Activated CD8-positive, alpha-beta memory T cell treated with anti-CD3 and anti-CD28 coated beads, Interleukin-2, amount 50 U/mL, for 48 hours (primary cell): Measurements from ENCODE around the gene PNMA6E.
"Not testable (repeated sequence)": the region's sequence is repeated elsewhere in the genome, so short reads cannot be mapped to it uniquely, and the experiment has no call there.

Experiments
- DNase-seq: peaks from one replicate; pipeline ENCODE4 v3.0.0-alpha.2; 2020

Gene PNMA6E

GRCh38 chrX:153407736-153408135 is 6.6 kb upstream of the PNMA6E start:
- no peak for DNase-seq

DNA sequence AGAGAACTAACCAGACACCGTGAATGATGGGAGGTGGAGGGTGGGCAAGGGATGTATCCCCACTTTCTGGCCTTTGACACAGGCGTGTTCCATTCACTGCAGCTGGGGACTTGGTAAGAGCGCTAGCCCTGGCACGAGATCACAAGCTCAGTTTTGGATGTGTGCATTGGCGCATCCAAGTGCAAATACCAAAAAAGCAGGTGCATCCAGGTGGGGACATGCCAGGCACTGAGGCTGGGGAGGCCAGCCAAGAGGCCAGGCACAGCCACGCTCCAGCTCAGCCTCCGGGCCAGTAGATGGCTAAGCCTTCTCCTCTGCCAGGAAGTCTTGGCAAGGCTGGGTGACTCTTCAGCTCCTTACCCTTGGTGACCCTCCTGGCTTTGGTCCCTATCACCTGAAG is 5.8 kb upstream of the PNMA6E start:
- no peak for DNase-seq

DNA sequence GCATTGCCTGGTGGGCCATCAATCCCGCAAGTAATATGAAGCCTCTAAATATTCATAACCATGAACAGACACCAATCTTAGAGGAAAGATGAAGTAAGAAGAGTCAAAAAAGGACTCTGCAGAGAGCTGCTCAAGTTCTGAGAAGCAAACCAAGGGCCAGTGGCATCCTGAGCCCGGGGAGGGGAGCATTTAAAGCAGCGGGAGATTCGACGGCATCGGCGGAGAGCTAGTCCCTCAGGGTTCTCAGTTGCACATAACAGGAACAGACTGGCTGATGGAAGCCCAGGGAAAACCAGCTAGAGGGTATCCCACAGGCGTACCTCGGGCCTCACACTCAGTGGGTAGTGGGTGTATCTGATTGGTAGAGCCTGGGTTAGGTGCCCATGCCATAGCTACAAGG is 4.9 kb upstream of the PNMA6E start:
- DNase-seq = no peak

- DNase-seq = no peak
These were observed 4.3 kb upstream of the PNMA6E start for GRCh38 chrX:153405426-153405825.

DNA sequence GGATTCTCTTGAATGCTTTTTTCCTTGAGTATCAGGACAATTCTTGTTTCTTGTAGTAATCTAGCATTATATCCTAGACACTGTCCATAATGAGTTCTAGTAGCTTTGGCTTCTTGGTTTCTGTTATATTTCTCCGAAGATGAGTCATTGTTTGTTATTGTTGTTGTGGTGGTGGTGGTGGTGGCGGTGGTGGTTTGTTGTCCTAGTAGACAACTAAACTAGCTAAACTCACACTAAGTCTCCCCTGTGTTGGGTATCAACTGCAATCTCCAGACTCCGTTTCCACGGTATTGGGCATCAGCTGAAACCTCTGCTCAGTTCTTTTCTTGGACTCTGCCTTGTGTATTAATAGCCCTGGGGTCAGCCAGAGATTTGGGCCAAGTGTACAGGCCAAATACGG is 3.2 kb upstream of the PNMA6E start:
- not testable (repeated sequence) for DNase-seq

DNA sequence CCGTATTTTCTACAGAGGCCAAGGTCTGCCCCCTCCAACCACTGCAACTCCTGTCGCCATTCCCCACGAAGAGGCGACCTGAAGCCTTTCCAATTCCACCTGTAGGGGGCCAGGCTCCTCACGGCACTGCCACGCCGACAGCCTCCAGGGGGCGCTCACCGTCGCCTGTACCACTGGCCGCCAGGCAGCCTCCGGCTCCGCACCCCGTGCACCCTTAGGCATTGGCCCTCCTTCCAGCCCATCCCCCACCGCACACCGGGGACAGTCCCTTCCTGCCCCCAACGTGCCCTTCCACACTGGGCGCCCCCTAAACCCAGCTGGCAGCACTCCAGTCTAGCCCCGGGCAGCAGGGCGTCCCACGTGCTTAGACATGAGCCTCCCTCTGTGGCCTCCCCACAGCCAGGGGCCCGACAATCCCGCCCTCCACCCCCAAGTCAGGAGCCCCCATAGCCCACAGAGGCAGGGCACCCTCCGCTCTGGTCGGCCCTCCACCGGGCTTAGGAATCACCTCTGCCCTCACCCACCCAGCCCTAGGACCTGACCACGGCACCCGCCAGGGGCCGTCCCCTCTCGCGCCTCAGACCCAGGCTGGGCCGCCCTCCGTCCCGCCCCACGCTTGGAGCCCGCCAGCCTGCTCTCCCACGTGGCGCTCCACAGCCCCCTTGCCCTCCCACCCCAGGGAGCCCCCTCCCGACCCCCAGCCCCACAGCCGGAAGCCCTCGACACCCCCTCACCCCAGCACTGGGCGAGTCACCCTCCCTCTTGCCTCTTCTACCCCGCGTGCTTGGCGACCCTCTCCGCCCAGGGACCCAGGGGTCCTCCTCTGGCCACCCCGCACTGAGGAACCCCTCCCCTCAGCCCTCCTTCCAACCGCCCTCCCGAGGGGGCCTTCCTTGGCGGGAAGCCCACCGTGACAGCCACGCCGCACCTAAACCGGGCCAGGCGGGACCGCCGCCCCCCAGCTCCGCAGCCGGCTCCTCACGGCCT is 711 bp downstream of the PNMA6E start:
- DNase-seq = peak; percentile 82

GRCh38 chrX:153398275-153398960 is 2.7 kb downstream of the PNMA6E start:
- no peak for DNase-seq

DNA sequence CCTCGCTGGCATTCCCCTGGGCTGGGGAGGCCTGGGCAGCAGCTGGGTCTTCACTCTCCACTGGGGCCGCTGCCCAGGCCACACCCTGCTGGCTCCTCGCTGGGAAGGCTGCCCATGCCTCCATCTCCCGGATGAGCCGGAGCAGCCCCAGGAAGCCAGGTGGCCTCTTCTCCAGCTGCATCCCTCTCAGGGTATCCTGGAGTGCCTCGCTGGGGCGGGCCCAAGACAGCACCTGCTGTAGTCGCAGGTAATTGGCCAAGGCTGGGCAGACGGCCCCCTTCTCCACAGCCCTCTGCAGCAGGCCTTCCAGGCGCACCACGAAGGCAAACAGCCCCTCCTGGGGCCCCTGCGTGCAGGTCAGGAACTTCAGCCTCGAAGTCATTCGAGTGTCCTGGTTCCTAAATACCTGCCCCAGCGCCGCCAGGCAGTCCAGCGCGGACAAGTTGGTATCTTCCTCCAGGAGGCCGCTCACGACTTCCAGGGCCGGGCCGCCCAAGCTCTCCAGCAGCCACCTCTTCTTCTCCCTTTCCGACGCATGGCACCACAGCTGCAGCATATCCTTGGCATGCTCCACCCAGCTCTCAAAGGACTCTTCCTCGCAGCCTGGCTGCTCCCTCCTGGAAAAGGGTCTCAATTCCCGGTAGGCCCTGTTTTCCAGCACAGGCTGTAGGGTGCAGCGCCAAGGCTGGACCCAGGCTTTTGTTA is 3.7 kb downstream of the PNMA6E start:
- no peak for DNase-seq

DNA sequence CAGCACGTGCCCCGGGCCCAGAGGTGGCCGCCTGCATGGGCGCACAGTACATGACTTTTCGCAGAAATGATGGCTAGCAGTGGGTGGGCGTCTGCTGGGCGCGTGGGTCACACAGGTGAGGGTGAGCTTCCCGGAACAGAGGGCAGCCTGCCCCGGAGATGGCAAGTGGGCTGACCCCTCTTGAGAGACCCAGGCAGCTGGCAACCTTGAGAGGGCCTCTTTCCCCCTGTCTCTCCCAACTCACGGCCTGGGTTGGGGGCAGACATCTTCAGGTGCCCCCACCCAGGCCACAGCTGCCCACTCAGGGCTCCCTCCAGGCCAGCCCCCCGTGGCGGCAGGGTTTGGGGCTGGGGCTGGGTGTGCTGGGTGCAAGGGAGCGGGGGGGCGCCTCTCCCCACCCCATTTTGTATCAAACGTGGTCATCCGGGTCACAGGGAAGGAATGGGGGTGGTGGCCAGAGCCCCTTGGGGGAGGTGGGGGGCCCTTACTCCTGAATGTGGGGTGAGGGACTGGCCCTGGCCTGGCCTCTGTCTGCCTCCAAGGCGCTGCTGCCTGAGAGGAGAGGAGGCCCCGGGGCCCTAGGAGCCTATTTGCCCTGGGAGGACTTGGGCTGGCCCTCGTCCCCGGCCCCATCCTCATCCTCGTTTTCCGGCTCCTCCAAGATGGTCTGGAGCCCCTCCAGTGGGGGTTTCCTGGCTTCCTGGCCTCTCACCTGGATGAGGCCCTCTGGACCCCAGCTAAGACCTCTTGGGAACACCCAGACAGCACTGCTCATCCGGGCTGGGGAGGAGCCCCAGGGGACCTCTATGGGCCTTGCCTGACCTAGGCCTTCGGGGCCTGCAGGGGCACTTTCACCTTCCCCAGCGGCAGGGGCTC is 4.6 kb downstream of the PNMA6E start:
- DNase-seq = no peak

GRCh38 chrX:153395613-153396319 is 5.4 kb downstream of the PNMA6E start:
- no peak for DNase-seq

DNA sequence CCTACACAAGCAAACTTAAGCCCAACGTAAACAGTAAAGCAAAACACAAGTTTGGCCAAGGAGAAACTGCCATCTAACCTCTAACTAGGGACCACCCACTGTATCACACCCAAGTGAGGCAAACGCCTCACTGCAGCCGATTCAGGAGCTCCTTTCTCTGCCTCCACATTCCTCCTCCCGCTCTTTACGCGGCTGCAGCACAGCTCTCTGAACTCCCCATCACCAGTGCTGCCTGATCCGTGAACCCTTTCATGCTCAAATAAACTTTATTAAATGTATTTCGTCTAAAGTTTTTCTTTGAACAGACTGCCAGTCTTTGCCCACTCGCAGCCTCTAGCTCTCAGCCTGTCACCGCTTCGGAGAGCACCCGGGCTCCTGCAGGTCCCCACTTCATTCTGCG is 6.5 kb downstream of the PNMA6E start:
- DNase-seq = no peak

DNA sequence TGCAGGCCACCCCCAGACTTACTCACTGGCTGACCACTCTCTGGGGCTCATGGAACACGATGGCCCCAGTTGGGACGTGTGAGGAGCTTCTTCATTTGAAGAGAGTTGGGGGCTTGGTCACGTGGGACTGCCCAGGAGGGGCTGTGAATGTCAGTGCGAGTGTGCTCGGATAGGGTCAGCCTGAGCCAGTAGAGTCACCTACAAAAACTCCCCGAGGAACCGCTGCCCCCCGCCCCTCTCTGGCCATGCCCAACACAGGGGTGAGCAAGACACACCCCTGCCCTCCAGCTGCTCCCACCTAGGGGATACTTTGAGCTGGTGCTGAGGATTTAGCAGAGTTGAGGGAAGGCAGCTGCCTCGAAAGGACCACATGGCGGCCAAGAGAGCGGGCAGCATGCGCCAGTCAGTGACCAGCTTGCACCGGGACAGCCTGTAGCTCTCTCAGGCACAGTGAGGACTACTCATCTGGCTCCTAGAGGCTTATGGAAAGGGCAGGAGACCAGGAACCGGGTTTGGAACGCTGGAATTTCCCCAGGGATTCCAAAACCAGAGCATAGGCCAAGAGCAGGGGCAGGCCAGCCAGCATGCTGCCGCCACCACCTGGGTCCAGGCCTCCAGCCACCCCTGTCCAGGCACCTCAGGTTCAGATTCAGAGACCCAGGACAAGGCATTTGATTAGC is 8.4 kb downstream of the PNMA6E start:
- no peak for DNase-seq

DNA sequence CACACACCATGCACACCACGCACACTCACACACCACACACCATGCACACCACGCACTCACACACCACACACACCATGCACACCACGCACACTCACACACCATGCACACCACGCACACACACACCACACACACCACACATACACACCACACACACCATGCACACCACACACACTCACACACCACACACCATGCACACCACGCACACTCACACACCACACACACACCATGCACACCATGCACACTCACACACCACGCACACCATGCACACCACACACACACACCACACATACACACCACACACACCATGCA is 11.7 kb downstream of the PNMA6E start:
- not testable (repeated sequence) for DNase-seq

DNA sequence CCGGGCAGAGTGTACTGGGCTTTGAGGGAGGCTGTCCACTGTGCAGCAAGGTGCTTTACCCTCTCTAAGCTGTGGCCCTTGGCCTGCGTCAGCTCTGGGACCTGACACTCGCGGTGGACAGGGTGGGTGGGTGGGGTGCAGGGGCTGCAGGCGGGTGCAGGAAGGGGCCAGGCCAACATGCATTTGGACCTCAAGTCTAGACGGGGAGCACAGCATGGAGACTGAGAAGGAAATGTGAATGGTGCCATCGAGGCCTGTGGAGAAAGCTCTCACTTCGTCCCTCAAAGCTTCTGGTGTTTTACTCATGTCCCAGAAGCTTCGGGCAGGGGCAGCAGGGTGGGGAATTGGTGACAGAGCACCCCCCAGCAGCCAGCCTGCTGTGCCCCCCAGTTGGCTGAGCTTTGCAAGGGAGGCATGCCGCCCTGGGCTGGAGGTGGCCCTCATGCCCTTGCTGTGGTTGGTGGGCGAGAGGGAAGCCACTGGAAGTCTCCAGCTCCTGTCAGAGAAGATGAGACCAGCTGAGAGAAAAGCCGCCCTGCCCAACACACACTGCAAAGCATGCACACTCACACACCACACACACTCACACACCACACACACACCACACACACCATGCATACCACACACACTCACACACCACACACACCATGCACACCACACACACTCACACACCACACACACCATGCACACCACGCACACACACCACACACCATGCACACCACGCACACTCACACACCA is 12.3 kb downstream of the PNMA6E start:
- no peak for DNase-seq

DNA sequence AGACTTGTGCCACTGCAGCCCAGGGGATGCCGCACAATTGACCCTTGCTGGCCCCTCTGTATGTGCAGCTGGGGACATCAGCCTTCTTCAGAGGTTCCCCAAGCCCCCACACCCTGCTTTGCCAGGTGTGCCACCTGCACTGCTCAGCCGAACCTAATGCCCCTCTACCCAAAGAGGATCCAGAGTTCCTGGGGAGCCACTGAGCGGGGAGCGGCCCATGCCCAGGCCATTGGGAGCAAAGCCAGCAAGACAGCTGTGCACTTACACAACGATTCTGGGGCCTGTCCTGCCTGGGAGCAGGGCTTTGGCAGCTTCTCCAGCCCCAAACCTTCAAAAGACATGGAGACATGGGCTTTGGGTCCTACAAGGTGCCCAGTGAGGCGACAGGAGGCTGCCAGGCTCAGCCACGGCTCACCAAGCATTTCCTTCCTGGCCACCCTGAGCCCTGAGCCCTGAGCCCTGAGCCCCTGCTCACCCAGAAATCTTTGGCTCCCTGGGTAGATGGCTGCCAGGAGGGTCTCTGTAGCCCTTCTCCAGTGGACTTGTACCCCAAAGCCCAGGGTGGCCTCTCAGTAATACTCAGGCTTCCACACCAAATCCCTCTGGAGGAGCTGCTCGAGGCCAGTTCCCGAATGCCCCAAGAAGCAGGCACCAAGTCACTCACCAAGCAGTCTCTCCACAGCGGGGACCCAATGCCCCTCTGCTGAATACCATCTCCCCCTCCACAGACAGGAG is 13.0 kb downstream of the PNMA6E start:
- no peak for DNase-seq

GRCh38 chrX:153387345-153387744 is 13.8 kb downstream of the PNMA6E start:
- no peak for DNase-seq

GRCh38 chrX:153386097-153386496 is 15.1 kb downstream of the PNMA6E start:
- DNase-seq = no peak

GRCh38 chrX:153384973-153385372 is 16.2 kb downstream of the PNMA6E start:
- not testable (repeated sequence) for DNase-seq

- no peak for DNase-seq
These were observed 16.8 kb downstream of the PNMA6E start for GRCh38 chrX:153384390-153384789.
